ENCODE data around the gene ARHGAP15.

- no peak for TF ChIP-seq CTCF (IDR thresholded peaks at IDR 0.05)
- no peak for TF ChIP-seq POLR2A (IDR thresholded peaks at IDR 0.05)
These were observed 647.5 kb downstream of the ARHGAP15 start for GRCh38 chr2:143776526-143777297.

Measured in esophagus squamous epithelium (tissue), 4 donors.